GM11168 (cell line): ENCODE results near the gene CDH23.
"Not testable (repeated sequence)": the region's sequence is repeated elsewhere in the genome, so short reads cannot be mapped to it uniquely, and the experiment has no call there.

ENCODE experiments used
- in situ Hi-C: fragments of 300-500 bp; cut with MboI; formaldehyde crosslinking; loops from one replicate; pipeline ENCODE4 v1.12.0; 2022; ENCODE audit warnings: low sequenced_read_pairs; ENCODE audit not compliant: unreplicated experiment

The CDH23 gene

GRCh38 chr10:71840177-71840957 lies 443.6 kb downstream of the CDH23 start:
- in situ Hi-C loops = no loop called here

GRCh38 chr10:71840958-71841335 lies 444.2 kb downstream of the CDH23 start:
- in situ Hi-C loops = no loop called here

GRCh38 chr10:71842422-71842821 lies 445.7 kb downstream of the CDH23 start:
- in situ Hi-C loops = no loop called here

- in situ Hi-C loops = no loop called here
Observed at GRCh38 chr10:71842856-71843686, 446.4 kb downstream of the CDH23 start.

GRCh38 chr10:71844084-71844483 lies 447.4 kb downstream of the CDH23 start:
- in situ Hi-C loops = no loop called here

GRCh38 chr10:71844695-71845094 lies 448.0 kb downstream of the CDH23 start:
- in situ Hi-C loops = no loop called here

GRCh38 chr10:71845410-71846405 lies 449.0 kb downstream of the CDH23 start:
- in situ Hi-C loops = no loop called here

- in situ Hi-C loops = no loop called here
Observed at GRCh38 chr10:71846816-71847215, 450.1 kb downstream of the CDH23 start.

- in situ Hi-C loops = no loop called here
Observed at GRCh38 chr10:71847418-71847817, 450.7 kb downstream of the CDH23 start.

GRCh38 chr10:71848325-71849275 lies 451.9 kb downstream of the CDH23 start:
- in situ Hi-C loops = no loop called here

GRCh38 chr10:71849461-71849908 lies 452.8 kb downstream of the CDH23 start:
- in situ Hi-C loops = no loop called here

- in situ Hi-C loops = no loop called here
Observed at GRCh38 chr10:71850021-71850742, 453.5 kb downstream of the CDH23 start.

GRCh38 chr10:71850743-71851464 lies 454.2 kb downstream of the CDH23 start, which contains the start of gene PSAP:
TSS of gene PSAP (minus strand) at chr10:71851251. CDS start at chr10:71851221, 30 bp downstream.
- in situ Hi-C loops = no loop called here

- in situ Hi-C loops = not testable (repeated sequence)
Observed at GRCh38 chr10:71851465-71852095, 454.9 kb downstream of the CDH23 start.

- in situ Hi-C loops = no loop called here
Observed at GRCh38 chr10:71852355-71852937, 455.7 kb downstream of the CDH23 start.

- in situ Hi-C loops = no loop called here
Observed at GRCh38 chr10:71854031-71854430, 457.3 kb downstream of the CDH23 start.

- in situ Hi-C loops = no loop called here
Observed at GRCh38 chr10:71856619-71857018, 459.9 kb downstream of the CDH23 start.
